HG03520 (cell line): Measurements from ENCODE around the gene ISCU.
A peak's percentile ranks its signal among the peaks of the same experiment; 100 is the strongest.

Experiments used
- ATAC-seq: cut with Tn5 transposase; IDR thresholded peaks from one replicate; pipeline ENCODE4 v1.9.1; 2021; ENCODE audit warnings: mild to moderate bottlenecking, moderate library complexity; ENCODE audit not compliant: unreplicated experiment

Gene ISCU

DNA sequence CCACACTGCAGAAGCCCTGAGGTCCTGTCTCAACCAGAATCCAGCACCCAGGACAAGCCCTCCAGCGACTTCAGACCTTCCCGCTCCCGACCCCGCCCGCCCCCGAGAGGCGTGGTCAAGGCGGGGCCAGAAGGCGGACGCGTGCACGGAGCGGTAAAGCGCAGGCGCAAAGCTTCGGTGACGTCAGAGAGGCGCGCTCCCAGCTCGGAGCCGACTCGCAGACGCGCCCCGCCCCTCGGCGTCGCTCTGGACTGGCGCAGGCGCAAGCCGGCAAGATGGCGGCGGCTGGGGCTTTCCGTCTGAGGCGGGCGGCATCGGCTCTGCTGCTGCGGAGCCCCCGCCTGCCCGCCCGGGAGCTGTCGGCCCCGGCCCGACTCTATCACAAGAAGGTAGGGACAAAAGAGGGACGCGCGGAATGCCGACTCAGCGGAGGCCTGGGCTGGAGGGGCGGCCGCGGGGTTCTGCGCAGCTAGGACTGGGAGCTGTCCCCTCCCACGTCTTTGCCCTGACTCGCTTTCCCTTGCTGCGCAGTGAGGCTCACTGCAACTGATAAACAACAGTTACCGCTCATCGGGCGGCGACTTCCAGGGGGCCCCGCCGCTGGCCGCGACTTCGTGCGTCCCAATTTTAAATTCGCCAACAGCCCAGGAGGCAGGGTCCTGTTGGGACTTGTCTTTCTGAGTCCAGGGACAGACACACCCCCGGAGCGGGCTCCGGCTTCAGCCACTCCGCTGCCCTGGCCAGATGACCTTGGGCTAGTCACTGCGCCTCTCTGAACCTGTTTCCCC is at the start of gene ISCU:
ISCU (plus strand) TSS at position 249 of the 788 bp plus-strand sequence; CDS start at position 276, 27 bp downstream.
- peak; percentile 50 for ATAC-seq

DNA sequence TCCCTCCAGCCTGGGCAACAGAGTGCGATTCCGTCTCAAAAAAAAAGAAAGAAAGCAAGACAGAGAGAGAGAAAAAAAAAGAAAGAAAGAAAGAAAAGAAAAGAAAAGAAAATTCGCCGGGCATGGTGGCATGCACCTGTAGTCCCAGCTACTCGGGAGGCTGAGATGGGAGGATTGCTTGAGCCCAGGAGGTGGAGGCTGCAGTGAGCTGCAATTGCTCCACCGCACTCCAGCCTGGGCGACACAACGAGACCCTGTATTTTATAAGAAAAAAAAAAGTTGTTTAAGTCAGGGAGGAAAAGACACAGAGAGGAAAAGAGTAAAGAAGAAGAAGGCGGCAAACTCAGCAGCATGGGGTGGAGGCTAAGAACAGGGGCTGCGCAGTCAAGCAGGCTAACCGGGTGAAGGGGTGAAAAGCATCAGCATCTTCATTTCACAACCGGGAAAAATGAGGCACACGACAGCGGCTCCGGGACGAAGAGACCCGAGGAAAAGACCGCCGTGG is 47.9 kb upstream of the ISCU start:
- ATAC-seq = peak; percentile 1

- ATAC-seq = peak; percentile 78
Observed at GRCh38 chr12:108514973-108515814, 47.2 kb upstream of the ISCU start, which contains the start of gene FICD. TSS of gene FICD (plus strand) at chr12:108515277. CDS start at chr12:108516973, 1,696 bp downstream.

GRCh38 chr12:108515916-108516315 is 46.5 kb upstream of the ISCU start:
- ATAC-seq = no peak

DNA sequence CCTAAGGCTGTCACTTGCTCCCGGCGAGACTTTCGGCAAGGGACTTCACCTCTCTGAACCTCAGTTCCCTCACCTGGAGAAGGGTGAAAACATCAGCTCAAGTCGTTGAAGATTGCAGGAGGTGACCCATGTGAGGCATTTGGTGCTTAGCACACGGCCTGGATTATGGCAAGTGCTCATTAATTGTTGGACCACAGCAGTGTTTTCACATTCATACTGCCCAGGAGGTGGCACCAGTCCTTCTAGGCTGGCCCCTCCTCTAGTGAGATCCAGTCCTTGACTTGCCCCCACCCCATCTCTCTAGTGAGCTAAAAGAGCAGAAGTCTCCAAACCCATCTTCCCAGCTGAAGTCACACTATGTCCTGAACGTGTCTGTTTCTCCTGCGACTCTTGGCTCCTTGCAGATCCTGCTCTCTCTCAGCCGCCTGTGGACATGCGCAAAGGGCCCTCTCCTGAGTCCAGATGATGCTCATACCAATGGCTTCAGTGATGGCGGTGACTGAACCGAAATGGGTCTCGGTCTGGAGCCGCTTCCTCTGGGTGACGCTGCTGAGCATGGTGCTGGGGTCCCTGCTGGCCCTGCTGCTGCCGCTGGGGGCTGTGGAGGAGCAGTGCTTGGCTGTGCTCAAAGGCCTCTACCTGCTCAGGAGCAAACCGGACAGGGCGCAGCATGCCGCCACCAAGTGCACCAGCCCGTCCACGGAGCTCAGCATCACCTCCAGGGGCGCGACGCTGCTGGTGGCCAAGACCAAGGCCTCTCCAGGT is 45.7 kb upstream of the ISCU start:
- ATAC-seq = no peak

GRCh38 chr12:108517288-108518100 is 44.9 kb upstream of the ISCU start:
- ATAC-seq = no peak

DNA sequence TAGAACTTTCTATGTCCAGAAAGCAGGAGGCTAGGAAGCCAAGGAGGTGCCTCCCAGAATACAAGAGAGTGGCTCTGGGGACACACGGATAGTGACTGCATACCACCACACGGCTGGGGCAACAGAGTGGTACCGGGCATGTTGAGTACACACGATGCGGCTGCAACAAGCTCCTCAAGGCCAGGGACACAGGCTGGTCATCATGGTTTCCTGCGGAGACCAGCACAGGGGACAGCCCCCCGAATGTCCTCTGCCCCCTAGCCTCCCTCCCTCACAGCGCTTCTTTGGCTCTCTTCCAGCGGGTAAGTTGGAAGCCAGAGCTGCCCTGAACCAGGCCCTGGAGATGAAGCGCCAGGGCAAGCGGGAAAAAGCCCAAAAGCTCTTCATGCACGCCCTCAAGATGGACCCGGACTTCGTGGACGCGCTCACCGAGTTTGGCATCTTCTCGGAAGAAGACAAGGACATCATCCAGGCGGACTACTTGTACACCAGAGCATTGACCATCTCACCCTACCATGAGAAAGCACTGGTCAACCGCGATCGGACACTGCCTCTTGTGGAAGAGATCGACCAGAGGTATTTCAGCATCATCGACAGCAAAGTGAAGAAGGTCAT is 44.2 kb upstream of the ISCU start:
- ATAC-seq = no peak

DNA sequence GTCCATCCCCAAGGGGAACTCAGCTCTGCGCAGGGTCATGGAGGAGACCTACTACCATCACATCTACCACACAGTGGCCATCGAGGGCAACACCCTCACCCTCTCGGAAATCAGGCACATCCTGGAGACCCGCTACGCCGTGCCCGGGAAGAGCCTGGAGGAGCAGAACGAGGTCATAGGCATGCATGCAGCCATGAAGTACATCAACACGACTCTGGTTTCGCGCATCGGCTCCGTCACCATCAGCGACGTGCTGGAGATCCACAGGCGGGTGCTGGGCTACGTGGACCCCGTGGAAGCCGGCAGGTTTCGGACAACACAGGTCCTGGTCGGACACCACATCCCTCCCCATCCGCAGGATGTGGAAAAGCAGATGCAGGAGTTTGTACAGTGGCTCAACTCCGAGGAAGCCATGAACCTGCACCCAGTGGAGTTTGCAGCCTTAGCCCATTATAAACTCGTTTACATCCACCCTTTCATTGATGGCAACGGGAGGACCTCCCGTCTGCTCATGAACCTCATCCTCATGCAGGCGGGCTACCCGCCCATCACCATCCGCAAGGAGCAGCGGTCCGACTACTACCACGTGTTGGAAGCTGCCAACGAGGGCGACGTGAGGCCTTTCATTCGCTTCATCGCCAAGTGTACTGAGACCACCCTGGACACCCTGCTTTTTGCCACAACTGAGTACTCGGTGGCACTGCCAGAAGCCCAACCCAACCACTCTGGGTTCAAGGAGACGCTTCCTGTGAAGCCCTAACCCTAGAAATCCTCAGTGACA is 43.5 kb upstream of the ISCU start:
- ATAC-seq = no peak

DNA sequence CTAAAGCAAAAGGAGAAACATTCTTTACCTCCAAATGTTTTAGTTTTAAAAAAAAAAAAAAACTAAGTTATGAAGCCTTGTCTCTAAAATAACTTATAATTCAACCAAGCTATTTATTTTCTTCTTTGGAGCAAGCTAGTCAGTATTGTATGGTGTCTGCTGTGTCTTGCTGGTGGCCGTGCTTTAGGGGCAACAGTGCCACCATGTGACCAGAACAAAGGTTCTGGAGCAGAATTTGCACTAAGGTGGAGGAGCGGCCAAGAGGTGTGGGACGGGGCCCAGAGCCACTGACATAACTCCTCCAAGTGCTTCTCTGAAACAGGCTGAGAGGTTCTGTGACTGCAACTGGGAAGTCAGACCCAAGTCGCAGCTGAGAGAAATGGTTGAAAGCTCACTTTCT is 42.8 kb upstream of the ISCU start:
- ATAC-seq = no peak

GRCh38 chr12:108523365-108523764 is 39.0 kb upstream of the ISCU start:
- no peak for ATAC-seq

- no peak for ATAC-seq
Observed at GRCh38 chr12:108525681-108526080, 36.7 kb upstream of the ISCU start.

- ATAC-seq = no peak
Observed at GRCh38 chr12:108526482-108527165, 35.8 kb upstream of the ISCU start.

GRCh38 chr12:108527166-108527496 is 35.3 kb upstream of the ISCU start:
- ATAC-seq = no peak

- ATAC-seq = no peak
Observed at GRCh38 chr12:108530161-108530560, 32.2 kb upstream of the ISCU start.

DNA sequence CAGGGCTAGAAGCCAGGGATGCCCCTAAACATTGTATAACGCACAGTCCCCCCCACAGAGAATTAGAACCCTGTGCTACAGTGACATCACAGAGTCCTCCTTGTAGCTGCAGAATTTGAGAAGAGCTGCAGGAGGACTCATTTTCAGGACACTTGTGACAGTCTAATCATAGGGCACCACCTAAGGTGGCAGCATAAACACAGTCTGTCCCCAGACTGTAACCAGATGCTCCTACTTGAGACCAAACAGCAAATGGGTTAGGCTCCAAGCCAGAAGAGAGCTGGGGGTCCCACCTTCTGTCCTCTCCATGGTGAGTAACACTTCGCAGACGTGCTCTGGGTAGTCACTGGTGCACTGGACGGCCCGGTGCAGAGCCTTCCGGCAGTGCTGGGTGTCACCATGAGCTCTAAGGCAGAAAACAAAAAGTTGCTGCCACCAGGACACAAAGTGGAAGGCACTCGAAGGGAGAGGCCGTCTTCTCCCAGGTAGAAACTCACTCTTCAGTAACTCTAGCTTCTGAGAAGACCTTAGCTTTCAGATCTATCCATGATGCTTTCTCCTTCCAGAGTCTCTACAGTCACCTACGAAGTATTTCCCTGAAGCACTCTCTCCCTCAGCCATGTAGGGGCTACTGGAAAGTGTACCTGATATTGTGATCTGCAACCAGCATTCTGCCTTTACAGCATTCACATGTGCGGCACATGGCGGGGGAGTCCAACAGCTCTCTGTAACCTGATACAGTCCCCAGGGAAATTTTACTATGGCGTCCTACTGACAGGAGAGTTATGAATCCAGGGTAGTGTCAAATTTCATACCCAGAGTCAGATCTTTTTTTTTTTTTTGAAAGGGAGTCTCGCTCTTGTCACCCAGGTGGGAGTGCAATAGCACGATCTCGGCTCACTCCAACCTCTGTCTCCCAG is 30.2 kb upstream of the ISCU start:
- ATAC-seq = no peak

GRCh38 chr12:108538146-108538545 is 24.2 kb upstream of the ISCU start:
- no peak for ATAC-seq

DNA sequence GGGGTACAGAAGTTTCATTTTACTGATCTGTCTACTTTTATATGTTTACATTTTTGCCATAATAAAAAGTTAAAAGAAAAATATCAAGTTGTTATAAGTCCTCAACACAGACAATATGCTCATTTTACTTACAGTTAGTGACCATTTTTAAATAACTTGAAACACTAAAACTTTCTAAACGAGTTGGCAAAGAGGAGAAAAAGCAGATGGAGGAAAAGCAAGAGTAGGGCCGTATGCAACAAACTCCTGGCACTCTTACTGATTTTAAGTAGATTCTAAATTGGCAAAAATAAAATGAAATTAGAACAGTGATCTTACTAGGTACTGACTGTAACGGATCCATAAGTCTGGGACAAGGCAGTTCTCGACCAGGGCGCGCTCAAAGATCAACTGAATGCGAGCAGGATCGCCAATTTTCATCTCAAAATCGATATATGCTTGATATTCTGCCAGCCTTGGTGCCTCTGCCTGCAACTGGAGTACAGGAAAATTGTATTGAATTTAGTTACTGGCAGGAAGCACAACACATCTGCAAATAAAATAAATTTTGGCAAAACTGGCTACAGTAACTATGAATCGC is 23.7 kb upstream of the ISCU start:
- ATAC-seq = no peak
